M059J (cell line): ENCODE measurements around the gene ALPK1. TPM values are rescaled to one million over a fixed set of nuclear protein-coding genes. Genes with fewer than 3 reads are reported as not detected.
"Not testable (repeated sequence)": the region's sequence is repeated elsewhere in the genome, so short reads cannot be mapped to it uniquely, and the experiment has no call there.

Experiments used
- DNase-seq: peaks from one replicate; pipeline ENCODE4 v3.0.0-alpha.2; 2012; ENCODE audit warnings: low read depth
- total RNA-seq: library from RNA; depleted of rRNA; stranded (reverse); fragments of >200 nt; shearing (Covaris generic); gene quantifications from 2 replicates; pipeline ENCODE4 v1.2.3, GENCODE V29; 2014

The ALPK1 gene
- total RNA-seq, 1 experiment from 2014 or later: 12.0 TPM

DNA sequence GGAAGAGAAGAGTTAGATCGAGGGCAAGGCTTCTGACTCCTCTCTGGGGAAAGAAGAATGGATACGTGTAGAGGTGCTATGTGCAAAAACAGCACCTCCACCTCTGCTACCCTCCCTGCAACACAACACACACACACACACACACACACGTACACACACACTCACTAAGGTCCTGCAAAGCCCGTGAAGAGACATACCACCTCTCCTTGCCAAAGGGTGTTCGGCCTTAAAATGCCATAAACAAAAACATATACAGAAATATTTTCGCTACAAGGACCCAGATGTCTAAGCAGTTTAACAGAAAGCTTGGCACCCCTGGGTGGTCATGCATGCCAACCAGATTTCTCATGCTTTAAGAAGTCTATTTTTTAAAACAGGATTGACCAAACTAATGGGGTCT is 13.0 kb upstream of the ALPK1 start:
- DNase-seq: peak; percentile 9

DNA sequence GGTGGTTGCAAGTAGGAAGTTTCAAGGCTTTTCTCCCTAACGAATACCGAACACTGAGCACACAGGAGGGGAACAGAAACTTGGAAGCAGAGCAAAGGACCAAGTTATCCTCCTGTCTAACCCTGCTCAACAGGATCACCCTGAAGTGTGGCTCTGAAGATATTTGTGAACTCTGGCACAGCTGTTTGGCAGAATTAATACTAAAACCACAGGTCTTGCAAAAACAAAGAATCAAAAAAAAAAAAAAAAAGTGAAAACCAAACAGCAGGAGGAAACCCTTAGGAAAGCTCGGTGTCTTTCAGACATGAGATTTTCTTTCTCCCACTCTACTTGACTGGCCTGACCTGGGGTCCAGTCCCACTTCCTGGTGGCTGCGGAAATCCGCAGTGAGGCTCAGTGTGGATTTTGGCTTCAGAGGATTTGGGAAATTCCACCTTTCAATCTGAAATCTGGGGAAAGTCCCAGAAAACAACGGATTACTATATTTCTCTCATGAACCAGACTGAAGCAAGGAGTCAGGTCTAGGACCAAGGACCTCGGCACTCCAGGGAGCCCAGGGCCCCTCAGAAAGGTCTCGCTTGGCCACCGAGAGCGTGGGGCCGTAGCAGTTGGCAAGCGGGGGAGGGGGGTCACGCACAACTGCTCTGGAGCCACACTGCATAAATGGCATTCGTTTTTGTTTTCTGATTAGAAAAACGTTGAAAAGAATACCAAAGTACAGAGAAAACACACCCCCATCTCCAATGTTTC is 12.3 kb upstream of the ALPK1 start:
- DNase-seq: peak; percentile 32

DNA sequence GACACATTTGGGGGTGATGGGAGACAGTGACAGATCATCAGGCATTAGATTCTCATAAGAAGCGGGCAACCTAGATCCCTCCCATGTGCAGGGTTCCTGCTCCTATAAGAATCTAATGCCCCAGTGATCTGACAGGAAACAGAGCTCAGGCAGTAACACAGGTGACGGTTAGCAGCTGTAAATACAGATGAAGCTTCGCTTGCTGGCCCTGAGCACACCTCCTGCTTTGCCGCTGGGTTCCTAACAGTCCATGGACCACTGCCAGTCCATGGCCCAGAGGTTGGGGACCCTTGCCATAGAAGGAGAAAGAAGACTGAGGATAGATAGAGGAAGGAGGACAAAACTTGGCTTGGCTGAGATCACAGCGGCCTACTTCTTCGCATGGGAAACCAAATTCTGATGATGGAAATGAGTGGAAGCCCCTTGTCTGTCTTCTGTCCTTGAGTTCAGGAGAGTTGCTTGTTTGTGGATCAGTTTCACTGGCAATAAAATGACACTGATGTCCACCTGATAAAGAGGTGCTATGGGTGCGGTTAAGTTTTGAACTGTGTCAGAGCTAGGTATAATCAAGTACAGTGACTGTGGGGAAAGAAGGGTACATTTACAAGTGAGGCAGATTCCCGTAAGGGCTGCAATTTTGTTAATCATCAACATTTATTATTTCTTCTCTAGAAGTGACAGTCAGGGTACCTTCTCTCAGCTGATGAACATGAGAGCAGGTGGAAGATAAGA is 9.7 kb upstream of the ALPK1 start:
- no peak for DNase-seq

- no peak for DNase-seq
Measured at GRCh38 chr4:112288455-112288854, 8.7 kb upstream of the ALPK1 start.

- DNase-seq: no peak
Measured at GRCh38 chr4:112289407-112290253, 7.5 kb upstream of the ALPK1 start.

GRCh38 chr4:112290341-112290740 is 6.8 kb upstream of the ALPK1 start:
- DNase-seq: peak; percentile 3

DNA sequence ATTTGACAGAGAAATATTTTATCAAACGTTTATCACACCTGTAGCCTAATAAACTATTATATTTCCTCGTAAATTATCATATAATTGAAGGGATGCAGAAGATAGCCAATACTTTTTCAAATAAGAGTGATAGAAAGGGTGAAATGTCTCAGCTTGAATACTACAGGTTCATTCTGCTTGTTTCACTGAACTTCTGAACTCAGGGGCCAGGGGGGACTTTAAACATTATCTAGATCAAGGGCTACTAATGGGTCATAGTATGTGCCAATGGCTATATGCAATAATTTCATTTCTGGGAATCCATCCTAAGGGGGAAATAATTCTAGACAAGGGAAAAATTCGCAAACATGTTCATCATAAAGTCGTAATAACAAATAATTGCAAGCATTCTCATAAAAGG is 2.6 kb downstream of the ALPK1 start:
- DNase-seq: no peak

DNA sequence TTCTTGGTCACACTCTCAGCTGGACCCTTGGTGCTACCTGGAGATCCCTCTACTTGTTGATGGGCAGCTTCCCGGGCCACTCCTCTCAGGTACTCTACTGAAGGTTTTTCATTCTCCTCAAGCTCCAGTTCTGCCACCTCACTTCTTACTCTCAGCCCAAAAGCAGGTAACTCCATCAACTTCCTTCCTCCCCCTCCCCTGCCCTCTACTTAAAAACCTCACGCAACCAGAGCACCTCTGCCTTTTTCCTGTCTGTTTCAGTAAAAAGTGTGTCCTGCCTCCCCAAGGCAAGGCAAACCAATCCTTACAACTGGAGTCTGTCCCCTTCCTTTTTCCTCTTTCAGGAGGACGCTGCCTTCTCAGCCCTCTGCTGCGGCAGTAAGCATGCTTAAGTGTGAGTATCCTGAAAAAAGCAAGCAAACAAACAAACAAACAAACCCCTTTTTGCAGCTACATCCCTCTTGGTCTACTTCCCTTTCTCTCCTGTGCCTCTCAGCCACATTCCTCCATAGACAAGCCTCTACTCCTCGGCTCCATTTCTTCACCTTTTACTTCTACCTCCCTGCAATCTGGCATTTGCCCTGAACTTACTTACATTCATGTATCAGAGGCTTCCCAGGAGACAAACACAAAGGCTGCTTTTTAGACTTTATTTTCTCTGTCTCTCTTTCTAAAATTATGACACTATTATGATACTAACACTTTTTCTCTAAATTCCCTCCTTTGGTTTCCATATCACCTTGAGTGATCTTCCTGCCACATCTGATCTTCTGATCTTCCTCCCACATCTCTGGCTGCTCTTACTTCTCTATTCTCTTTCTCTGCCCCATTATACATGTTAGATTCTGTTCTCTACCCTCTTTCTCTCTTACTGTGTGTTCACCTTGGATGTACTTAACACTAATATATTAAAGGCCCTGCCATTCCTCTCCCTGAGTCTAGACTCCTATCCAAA is 5.4 kb downstream of the ALPK1 start:
- DNase-seq: no peak

GRCh38 chr4:112305477-112305876 is 8.3 kb downstream of the ALPK1 start:
- DNase-seq: not testable (repeated sequence)

- not testable (repeated sequence) for DNase-seq
Measured at GRCh38 chr4:112309263-112309791, 12.2 kb downstream of the ALPK1 start.

DNA sequence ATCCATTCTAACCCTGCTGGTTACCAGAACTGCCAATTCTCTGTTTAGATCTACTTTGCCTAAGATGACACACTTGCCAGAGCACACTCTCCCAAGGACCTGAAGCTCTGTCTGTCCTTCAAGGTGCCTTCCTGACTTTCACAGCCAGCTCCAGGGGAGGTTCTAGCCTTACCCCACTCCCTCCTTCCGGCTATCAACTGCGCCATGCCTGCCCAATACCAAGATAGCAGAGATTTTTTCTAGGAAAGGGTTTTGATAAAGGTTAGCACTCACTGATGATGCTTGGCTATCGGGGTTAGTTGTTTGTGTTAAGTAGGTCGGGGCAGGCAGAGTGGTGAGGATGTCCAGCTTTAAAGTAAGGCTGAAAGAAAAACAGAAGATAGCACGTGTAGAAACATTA is 14.3 kb downstream of the ALPK1 start:
- no peak for DNase-seq

DNA sequence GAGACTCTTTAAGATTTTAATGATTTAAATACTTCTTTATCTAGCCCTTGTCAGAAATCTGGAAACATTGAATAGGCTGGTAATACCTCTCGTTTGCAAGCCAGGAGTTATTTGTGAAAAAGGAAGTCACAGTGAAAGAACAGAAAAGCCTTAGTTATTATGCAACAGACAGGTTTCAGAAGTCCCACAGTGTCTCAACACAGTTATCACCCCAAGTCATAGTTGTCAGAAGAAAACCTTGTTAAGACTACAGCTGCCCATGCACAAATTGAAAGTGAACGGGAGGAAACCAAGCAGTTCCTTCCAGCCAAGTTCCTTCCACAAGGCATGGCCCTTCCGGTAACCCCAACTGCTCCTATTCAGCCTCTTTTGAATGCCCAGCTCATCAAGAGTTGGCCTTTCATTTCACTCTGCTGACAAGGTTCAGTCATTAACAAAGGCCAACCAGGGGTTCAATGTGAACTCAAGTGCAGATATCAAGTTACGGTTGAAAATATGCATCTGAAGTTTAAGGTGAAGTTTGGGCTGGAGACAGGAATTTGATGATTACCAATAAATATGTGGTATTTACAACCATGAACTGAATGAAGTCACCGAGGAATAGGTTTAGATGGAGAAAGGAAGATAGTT is 15.6 kb downstream of the ALPK1 start:
- DNase-seq: no peak

DNA sequence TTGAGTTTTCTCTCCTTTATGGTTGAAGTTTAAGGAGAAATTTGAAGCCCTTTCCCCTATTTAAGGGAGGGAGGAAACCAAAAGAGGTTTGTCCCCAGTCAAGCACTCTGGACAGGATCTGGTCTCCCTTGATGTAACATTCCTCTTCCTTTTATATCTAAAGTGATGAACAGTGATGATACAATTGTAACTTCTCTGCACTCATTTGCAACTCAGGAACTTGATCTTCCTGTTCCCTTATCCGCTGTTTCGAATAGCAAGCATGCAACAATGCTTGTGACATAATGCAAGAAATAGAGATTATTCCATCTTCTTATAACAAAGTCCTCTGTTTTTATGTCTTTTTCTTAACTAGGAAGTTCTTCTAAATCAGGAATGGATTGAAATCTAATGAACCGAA is 18.3 kb downstream of the ALPK1 start:
- no peak for DNase-seq

GRCh38 chr4:112316360-112316759 is 19.2 kb downstream of the ALPK1 start:
- DNase-seq: no peak

DNA sequence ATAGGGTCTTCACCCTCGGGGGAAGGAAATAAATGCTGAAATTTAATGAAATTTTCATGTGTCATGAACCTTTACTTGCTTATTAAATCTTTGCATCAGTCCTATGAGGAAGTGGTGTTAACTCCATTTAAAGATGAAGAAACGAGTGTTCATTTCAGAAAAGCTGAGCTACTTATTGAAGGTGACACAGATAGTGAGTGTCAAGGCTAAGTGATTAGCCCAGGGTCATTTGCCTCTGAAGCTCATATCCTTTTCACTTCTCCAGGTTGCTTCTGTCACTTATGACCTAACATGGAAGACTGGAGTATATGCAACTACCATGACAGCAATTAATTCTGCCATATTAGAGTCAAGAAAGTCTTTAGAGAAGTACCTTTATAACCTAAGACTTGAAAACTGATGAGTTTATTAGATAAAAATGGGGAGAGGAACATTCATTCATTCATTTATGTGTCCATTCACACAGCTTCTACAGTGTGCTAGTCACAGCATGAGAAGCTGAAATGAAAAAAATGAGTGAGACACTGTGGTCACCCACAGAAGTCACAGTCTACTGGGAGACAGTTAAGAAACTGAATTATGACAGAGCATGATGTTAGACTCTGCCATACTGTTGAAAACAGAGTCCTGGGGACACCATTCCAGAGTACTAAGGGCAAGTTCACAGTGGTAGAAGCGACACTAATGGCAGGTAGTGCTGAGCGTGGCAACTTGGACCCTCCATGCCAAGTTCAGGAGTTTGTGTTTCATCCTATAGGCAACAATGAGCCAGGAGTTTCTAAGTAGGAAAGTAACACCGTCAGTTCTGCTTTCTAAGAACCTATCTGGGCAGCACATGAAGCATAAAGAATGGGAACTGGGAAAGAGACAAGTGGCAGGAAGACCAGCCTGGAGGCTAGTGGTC is 21.3 kb downstream of the ALPK1 start:
- no peak for DNase-seq

- peak; percentile 42 for DNase-seq
Measured at GRCh38 chr4:112321776-112322684, 24.9 kb downstream of the ALPK1 start.

GRCh38 chr4:112322866-112323265 is 25.7 kb downstream of the ALPK1 start:
- no peak for DNase-seq

GRCh38 chr4:112325530-112325929 is 28.4 kb downstream of the ALPK1 start:
- no peak for DNase-seq
